ENCODE data around the gene FIGN. TPM values are rescaled to one million over a fixed set of nuclear protein-coding genes. Genes with fewer than 3 reads are reported as not detected.

FIGN gene
- total RNA-seq, 1 experiment from 2014 or later = 14.6 TPM

DNA sequence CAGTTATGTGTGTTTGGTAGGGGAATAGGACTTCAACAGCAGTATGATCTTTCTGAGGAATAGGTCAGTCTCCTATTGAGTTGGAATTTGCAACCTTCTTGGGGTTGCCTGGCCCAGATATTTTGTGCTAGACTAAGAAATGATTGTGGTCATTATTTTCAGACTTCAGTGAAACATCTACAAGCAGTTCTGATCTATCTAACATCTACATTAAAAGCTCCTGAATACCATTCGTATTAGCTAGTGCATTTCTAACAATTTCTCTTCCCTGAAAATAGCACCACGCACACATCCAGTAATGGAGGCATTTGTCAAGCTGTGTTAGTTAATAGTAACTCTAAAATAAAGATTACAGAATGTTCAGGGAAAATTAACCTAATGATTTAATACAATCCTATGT, 179.3 kb downstream of the FIGN start:
- Histone ChIP-seq H4K20me1 (ENCODE audit: control insufficient read depth, insufficient read depth, insufficient read length) (no peaks in the 10 kb centered on the region), H2BK15ac (ENCODE audit: low read depth, low read length) (no peak overlapping the region), H4K91ac (ENCODE audit: insufficient read length, low read depth, low read length) (no peak overlapping the region), H3K27ac (ENCODE audit: insufficient read length, low read depth, low read length) (no peak overlapping the region), H2BK12ac (ENCODE audit: insufficient read length, low read depth, low read length) (no peak overlapping the region), H2BK20ac (ENCODE audit: low read depth, low read length, poor library complexity, severe bottlenecking) (no peak overlapping the region), H3K27me3 (ENCODE audit: insufficient read depth, low read length) (no peaks in the 10 kb centered on the region), H4K5ac (ENCODE audit: insufficient read length, low read depth, low read length) (no peak overlapping the region), H3K9me3 (ENCODE audit: control insufficient read depth, low read depth, low read length) (no peaks in the 10 kb centered on the region), H3K79me1 (ENCODE audit: insufficient read depth, low read depth, low read length, poor library complexity, severe bottlenecking) (no peaks in the 10 kb centered on the region), H3K9ac (ENCODE audit: extremely low read depth, insufficient read length, low read length) (no peak overlapping the region), H2AFZ (ENCODE audit: low read length) (no peak overlapping the region), H3K14ac (ENCODE audit: insufficient read depth, low read length) (no peak overlapping the region), H2BK5ac (ENCODE audit: insufficient read length, low read length) (no peak overlapping the region), H3K4ac (ENCODE audit: low read depth, low read length) (no peak overlapping the region), H4K8ac (replicated peaks; ENCODE audit: insufficient read length, low read depth, low read length) (no peak overlapping the region), H3K4me2 (ENCODE audit: insufficient read depth, insufficient read length, low read length) (no peak overlapping the region), H3K23ac (ENCODE audit: insufficient read length, low read depth, low read length) (no peak overlapping the region), H2AK5ac (ENCODE audit: insufficient read length, low read length) (no peak overlapping the region), H3K4me1 (ENCODE audit: insufficient read depth, low read length) (no peaks in the 10 kb centered on the region), H3K79me2 (ENCODE audit: insufficient read depth, low read length) (no peaks in the 10 kb centered on the region), H3K23me2 (ENCODE audit: insufficient read length, low read depth, low read length, poor library complexity, severe bottlenecking) (no peaks in the 10 kb centered on the region), H3T11ph (ENCODE audit: low read length) (no peak overlapping the region), H3K18ac (ENCODE audit: insufficient read length, low read depth, low read length) (no peak overlapping the region), H3K56ac (ENCODE audit: insufficient read length, low read depth, low read length) (no peak overlapping the region), H2BK120ac (ENCODE audit: low read depth, low read length, poor library complexity, severe bottlenecking) (no peak overlapping the region)
- Mint-ChIP-seq H3K4me3 (no peak overlapping the region), H3K4me1 (peaks cover 6 to 10% of the 10 kb centered on the region in 2 experiments), H3K9me3 (no peaks in the 10 kb centered on the region), H3K27ac (no peak overlapping the region), H3K36me3 (ENCODE audit: insufficient read depth in 1 of 3, low read depth in 3 of 3) (no peaks in the 10 kb centered on the region), H3K27me3 (ENCODE audit: low read depth) (no peaks in the 10 kb centered on the region)
- WGBS (ENCODE audit: extremely low coverage, insufficient read length, low lambda C conversion rate) = no CpG with 5 or more reads among the region's 2 CpGs
- TF ChIP-seq, protein P1, sequence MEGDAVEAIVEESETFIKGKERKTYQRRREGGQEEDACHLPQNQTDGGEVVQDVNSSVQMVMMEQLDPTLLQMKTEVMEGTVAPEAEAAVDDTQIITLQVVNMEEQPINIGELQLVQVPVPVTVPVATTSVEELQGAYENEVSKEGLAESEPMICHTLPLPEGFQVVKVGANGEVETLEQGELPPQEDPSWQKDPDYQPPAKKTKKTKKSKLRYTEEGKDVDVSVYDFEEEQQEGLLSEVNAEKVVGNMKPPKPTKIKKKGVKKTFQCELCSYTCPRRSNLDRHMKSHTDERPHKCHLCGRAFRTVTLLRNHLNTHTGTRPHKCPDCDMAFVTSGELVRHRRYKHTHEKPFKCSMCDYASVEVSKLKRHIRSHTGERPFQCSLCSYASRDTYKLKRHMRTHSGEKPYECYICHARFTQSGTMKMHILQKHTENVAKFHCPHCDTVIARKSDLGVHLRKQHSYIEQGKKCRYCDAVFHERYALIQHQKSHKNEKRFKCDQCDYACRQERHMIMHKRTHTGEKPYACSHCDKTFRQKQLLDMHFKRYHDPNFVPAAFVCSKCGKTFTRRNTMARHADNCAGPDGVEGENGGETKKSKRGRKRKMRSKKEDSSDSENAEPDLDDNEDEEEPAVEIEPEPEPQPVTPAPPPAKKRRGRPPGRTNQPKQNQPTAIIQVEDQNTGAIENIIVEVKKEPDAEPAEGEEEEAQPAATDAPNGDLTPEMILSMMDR (conservative IDR thresholded peaks at IDR 0.05) = no peak
- DNase-seq = no peak

Data from H9 (cell line).